NK-92 (cell line): ENCODE measurements around the gene MMP2.

Source experiments
- DNase-seq: peaks from one replicate; lab custom pipeline; 2025; ENCODE audit not compliant: unreplicated experiment; lab: John Stamatoyannopoulos, UW

The MMP2 gene

DNA sequence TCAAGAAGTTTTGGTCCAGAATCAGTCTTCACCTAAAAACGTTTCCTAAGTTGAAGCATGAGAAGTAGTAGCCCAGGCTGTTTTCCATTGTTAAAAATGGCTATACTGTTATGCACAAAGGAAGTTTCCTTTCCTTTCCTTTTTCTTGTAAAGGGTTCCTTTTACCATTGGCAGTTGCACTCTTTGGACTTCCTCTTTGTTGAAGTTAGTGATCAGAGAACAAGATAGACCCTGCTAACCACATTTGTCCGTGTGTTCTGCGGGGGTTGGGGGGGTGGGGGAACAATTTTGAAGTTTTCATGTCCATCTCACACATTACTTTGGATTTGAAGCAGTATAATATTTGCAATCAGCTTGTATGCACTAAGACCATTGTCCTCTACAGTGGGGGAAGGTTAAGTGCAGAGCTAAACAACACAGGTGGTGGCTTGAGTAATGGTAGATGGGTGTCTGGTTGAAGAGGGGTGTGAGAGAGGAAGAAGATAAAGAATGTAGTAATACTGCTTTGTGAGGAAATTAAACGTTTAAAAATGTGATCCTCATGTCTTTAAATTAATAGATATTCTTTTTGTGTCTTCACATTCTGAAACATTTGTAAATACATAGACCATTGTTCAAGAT is 31.3 kb downstream of the MMP2 start:
- DNase-seq = no peak

DNA sequence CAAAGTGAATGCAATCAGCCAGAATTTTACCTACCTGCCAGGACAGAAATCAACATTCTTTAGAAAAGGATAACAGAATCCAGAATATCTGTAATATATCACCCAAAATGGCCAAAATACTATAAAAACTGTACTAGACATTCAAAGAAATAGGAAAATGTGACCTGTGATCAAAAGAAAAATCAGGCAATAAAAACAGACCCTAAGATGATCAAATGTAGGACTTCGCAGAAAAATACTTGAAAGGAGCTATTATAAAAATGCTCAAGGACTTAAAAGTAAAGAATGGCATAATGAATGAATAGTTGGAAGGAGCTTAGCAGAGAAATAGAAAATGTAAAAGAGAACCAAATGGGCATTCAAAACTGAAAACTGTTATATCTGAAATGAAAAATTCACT is 33.9 kb downstream of the MMP2 start:
- no peak for DNase-seq

DNA sequence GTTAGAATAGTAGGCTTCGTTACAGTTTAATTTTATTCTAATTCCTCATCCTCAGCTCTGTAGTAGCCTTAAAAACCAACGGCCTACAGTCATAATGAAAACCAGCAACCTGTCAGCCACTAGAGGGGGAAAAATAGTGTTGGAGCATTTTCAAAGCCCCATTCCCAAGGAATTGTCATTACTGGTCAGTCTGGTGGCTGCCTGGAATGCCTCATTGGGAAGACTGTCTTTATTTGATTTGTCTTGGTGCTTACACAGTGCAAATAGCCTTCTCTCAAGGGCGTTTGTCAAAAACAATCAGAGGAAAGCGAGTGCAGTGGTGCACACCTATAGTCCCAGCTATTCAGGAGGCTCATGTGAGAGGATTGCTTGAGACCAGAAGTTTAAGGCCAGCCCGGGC is 34.6 kb downstream of the MMP2 start:
- DNase-seq = no peak

DNA sequence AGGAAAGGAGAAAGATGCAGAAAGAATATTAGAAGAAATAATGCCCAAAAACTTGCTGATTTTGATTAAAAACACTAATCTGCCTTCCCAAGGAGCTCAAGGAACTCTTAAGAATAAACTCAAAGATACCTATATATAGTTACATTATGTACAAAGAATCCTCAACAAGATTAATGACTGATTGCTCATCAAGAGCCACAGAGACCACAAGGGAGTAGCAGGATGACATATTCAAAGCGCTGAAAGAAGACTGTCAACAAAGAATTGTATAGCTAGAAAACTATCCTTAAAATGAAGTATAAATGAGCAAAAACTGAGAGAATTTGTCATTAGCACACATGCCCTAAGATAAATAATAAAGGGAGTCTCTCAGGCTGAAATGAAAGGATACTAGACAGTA is 36.1 kb downstream of the MMP2 start:
- DNase-seq = no peak

DNA sequence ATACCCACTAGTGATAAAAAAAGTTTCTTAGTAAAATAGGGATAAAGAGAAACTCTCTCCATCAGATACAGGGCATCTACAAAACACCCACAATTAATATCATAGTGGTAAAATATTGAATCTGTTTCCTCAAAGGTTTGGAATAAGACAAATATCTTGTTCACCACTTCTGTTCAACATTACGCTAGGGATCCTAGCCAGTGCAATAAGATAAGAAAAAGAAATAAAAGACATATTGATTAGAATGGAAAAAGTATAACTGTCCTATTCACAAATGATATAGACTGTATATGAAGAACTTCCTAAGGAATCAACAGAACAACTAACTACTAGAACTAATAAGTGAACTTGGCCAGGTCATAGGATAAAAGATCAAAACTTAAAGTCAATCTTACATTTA is 42.8 kb downstream of the MMP2 start:
- DNase-seq = no peak

DNA sequence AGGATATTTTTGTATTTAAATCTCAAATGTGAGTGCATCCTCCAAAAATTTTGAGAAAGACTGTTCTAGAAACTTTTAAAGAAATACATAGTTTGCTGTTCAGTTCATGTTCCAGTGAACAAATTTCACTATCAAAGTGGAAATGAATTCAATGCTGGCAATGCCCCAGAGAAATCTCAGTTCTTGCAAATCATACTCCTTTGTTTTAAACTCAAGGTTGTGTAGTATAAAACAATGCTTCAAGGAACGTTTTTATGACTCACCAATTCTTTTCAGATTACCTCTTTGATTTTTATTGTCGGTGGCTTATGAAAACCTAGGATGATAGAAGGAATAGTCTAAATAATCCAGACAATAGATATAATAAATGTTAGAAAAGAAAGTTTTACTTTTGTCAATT is 47.4 kb downstream of the MMP2 start:
- no peak for DNase-seq

DNA sequence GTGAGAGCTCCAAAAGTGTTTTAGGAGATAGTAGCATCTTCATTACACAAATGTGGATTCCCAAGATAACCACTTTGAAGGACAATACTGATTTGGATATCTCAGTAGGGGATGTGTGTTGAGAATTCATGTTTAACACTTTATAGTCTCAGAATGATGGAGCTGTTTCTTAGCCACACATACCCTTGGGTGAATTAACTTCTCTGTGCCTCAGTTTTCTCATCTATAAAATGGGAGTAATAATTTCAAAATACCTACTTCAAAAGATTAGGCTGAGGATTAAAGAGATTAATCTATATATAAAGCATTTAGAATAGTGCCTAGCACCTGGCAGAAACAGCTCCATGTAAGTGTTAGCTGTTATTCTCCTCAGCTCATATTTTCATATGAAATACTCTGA is 48.9 kb downstream of the MMP2 start:
- DNase-seq = no peak

DNA sequence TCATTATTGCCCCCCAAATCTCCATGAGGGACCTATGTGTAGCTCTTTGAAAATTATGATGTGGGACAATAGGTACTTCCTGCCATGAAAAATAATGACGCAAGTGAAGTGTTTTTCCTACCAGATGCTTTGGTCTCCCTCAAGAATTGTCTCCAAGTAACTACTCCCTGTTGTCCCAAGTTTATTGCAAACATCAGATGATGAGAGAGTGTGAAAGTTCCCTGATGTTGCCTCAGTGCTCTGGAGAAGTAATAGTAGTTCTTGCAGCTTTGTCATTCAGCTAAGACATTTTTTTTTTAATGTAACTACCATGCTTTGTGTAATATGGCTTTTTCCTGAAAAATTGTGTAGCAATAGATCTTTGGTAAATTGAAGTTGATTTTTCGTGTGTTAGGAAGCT is 50.0 kb downstream of the MMP2 start:
- DNase-seq = no peak

DNA sequence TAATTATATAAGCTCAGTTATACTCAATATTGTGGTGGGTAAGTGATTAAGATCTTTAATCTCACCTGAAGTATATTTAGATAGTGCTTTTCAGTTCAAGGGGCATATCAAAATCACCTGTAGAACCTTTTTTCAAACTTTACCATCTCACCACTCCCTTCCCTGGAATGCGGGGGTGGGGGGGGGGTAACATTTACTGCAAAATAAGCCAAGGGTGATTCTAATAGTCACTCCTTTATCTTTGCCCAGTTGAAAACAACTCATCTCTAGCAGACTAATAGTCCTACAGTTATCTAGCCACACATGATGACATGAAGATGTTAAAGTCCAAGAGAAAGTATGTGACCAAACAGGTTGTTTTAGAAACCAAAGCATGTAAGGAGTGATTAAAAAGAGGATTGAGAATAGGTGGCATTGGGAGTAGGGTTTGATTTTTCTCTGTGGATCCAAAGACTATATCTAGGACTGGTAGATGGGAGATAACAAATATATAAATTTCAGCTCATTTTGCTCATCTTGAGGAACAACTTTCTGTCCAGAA is 51.4 kb downstream of the MMP2 start:
- DNase-seq = no peak

DNA sequence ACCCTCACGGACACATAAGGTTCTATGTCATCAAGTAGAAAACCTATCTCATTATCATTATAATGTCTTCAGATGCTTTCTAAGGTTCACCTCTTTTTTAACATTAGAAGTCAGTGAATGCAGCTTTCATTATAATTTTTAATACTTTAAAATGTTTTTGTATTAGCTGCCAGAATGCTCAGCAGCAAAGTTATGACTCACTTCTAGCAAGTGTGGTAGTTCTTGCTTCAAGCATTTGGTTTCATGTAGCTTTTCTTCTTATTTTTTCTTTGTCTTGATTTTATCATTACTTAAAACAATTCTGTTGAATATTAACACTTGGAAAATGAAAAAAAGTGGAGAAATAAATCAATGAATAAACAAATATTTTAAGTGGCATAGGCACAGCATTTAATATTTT is 53.2 kb downstream of the MMP2 start:
- DNase-seq = no peak

DNA sequence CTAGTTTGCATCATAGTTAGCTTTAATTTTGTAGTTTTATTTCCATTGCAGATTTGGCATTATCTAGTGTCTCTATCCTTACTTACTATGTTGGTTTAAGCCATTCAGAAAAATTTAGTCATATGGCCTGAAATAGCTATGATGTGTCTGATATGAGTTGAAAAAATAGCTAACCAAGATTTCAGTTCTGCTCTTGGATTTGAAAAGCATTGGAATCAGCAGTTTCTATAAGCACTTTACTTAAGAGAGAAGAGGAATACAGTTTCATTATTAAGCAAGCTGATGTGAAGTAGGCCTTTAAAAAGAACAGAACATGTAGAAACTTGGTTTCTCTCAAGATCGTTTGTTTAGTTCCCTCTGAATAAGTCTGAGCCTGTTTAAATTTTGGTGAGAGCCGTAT is 55.8 kb downstream of the MMP2 start:
- DNase-seq = no peak

DNA sequence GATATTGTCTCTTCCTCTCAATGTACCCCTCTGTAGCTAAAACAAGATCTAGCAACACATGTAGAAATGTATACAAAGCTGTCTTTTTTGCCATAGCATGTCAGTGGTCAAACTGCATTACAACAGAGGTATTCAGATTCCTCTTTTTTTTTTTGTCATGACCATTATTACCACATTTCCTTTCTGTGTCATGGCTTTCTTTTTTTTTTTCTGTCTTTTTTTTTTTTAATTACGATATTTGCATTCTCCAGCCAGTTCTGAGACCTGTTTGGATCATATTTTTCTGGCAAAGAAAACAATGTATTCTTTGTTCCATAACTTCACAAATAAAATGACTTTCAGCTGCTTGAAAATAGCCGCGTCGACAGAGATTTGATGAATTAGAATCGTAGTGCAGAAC is 60.1 kb downstream of the MMP2 start:
- no peak for DNase-seq

DNA sequence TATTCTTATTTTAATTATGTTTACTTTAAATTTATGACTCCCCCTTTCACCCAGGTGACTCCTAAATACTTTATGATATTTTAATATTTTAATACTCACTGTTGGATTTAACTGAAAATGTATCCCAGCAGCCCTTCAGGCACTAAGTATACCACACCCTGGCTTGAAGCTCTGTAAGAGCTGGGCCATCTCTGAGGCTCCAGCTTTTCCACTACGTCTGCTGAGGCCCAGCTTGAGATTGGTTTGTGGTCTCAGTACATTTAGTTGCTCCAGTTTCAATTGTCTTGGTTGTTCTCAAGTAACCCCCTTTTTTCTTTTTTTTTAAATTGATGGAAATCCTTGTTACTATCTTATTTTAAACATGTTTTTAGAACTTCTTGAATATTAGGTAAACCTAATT is 60.5 kb downstream of the MMP2 start:
- no peak for DNase-seq

DNA sequence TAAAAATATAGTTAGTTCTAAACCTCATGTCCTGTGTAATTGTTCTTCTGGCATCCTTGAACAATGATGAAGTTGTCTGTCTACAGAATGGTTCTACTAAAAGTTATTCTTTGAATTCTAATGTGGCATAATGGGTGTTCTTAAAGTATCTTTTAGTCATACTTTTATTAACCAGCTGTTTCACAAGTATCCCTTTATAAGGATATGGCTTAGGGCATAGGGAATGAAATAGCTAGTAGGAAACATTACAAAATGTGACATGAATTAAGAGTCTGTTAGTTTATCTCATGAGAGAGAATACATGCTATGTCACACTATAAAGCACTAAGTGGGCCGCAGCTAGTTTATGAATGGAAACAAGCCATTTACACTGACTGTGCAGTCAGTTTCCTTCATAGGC is 61.2 kb downstream of the MMP2 start:
- DNase-seq = no peak

DNA sequence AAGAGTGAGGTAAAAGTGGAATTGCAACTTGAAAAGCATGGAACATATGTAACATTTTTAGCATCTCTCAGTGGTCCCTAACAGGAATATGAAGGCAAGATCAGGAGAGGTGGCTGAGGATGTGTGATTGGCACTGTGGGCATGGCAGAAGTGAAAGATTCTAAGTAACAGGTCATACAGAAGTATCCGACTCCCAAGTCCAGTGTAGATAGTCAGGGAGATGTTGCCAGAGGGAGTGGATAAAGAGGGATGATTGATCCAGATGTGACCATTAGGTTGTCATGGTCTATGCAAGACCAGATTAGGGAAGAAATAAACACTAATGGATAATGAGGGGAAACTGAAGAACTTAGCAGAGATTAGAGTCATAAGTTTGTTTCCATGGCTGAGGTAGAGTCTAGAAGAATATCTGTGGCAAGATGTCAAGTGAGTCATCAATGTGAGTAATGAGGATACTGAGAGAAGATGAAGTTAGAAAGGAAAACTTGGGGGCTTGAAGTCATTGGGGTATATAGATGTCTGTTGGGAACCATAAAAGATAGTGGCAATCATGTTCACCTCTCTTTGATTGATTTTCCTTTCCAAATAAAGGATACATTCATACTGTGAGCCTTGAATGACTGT is 63.6 kb downstream of the MMP2 start:
- no peak for DNase-seq

DNA sequence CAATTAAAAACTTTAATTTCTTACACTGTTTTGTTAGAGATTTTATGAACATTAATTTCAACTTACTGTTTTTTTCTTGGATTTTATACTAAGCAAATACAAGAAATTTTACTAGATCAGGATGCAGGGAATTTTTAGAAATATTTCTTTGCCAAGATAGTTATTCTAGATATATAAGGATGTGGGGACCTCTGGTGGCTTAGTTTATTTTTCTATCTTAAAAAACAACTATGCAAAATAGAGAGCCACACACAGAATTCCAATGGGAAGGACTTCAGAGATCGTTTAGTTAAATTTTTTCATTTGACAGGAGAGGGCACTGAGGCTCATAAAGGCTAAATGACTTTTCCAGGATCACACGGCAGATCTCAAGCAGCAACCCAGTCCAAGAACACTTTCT is 64.5 kb downstream of the MMP2 start:
- no peak for DNase-seq

DNA sequence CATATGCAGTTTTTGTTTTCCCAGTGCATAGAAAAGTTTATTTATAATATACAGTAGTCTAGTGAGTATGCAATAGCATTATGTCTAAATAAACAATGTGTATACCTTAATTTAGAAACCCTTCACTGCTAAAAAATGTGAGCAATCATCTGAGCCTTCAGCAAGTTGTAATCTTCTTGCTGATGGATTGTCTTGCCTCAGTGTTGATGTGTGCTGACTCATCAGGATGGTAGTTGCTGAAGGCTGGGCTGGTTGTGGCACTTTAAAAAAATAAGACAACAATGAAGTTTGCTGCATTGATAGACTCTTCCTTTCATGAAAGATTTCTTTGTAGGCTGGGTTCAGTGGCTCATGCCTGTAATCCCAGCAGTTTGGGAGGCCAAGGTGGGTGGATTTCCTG is 73.6 kb downstream of the MMP2 start:
- no peak for DNase-seq

DNA sequence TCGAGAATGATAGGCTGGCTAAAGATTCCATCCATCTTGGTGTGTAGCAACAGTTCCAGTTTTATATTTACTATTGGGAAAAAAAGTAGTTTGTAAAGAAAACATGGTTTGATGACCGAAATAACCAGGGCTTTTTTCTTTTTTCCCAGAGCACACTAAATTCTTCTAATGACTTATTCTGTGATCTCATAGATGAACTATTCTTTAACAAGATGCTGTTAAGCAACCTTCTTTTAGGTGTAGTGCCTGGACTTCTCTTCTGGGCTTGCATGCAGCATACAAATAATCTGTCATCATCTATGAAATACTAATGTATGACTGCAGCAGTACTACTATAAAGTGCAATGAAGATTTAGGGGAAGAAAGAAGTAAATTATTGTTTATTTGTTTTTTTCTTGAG is 76.4 kb downstream of the MMP2 start:
- DNase-seq = no peak
